ENCODE results near the gene SMYD2.

SMYD2 gene

GRCh38 chr1:214277704-214278635 lies 3.0 kb upstream of the SMYD2 start:
- TF ChIP-seq, protein P1, sequence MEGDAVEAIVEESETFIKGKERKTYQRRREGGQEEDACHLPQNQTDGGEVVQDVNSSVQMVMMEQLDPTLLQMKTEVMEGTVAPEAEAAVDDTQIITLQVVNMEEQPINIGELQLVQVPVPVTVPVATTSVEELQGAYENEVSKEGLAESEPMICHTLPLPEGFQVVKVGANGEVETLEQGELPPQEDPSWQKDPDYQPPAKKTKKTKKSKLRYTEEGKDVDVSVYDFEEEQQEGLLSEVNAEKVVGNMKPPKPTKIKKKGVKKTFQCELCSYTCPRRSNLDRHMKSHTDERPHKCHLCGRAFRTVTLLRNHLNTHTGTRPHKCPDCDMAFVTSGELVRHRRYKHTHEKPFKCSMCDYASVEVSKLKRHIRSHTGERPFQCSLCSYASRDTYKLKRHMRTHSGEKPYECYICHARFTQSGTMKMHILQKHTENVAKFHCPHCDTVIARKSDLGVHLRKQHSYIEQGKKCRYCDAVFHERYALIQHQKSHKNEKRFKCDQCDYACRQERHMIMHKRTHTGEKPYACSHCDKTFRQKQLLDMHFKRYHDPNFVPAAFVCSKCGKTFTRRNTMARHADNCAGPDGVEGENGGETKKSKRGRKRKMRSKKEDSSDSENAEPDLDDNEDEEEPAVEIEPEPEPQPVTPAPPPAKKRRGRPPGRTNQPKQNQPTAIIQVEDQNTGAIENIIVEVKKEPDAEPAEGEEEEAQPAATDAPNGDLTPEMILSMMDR (IDR thresholded peaks at IDR 0.05; ENCODE audit: poor library complexity, severe bottlenecking): no peak
- no peaks in the 10 kb centered on the region for H3K36me3 ChIP-seq (ENCODE audit: low read depth)
- no peaks in the 10 kb centered on the region for H3K4me1 ChIP-seq (ENCODE audit: insufficient read depth, poor library complexity, severe bottlenecking)
- no peak overlapping the region for H3K4me3 ChIP-seq (ENCODE audit: severe bottlenecking)
- no peak overlapping the region for H3K27ac ChIP-seq (ENCODE audit: poor library complexity, severe bottlenecking)
- H3K9me3 ChIP-seq (ENCODE audit: severe bottlenecking): no peaks in the 10 kb centered on the region
- no peak for ATAC-seq (ENCODE audit: low read depth)
- DNase-seq (ENCODE audit: low spot score): no peak
- H3K27me3 ChIP-seq (ENCODE audit: insufficient read depth, poor library complexity, severe bottlenecking): no peaks in the 10 kb centered on the region

- TF ChIP-seq, protein P1 (IDR thresholded peaks at IDR 0.05; ENCODE audit: poor library complexity, severe bottlenecking): no peak
- Histone ChIP-seq H3K36me3 (ENCODE audit: low read depth) (no peaks in the 10 kb centered on the region), H3K9me3 (ENCODE audit: severe bottlenecking) (no peaks in the 10 kb centered on the region), H3K27me3 (ENCODE audit: insufficient read depth, poor library complexity, severe bottlenecking) (no peaks in the 10 kb centered on the region), H3K4me1 (ENCODE audit: insufficient read depth, poor library complexity, severe bottlenecking) (no peaks in the 10 kb centered on the region), H3K27ac (ENCODE audit: poor library complexity, severe bottlenecking) (peak overlapping the region; percentile 85), H3K4me3 (ENCODE audit: severe bottlenecking) (peak overlapping the region; percentile 82)
- DNase-seq (ENCODE audit: low spot score) (no peak), ATAC-seq (ENCODE audit: low read depth) (peak; percentile 33)
Measured at GRCh38 chr1:214280386-214281020, 456 bp upstream of the SMYD2 start.

DNA sequence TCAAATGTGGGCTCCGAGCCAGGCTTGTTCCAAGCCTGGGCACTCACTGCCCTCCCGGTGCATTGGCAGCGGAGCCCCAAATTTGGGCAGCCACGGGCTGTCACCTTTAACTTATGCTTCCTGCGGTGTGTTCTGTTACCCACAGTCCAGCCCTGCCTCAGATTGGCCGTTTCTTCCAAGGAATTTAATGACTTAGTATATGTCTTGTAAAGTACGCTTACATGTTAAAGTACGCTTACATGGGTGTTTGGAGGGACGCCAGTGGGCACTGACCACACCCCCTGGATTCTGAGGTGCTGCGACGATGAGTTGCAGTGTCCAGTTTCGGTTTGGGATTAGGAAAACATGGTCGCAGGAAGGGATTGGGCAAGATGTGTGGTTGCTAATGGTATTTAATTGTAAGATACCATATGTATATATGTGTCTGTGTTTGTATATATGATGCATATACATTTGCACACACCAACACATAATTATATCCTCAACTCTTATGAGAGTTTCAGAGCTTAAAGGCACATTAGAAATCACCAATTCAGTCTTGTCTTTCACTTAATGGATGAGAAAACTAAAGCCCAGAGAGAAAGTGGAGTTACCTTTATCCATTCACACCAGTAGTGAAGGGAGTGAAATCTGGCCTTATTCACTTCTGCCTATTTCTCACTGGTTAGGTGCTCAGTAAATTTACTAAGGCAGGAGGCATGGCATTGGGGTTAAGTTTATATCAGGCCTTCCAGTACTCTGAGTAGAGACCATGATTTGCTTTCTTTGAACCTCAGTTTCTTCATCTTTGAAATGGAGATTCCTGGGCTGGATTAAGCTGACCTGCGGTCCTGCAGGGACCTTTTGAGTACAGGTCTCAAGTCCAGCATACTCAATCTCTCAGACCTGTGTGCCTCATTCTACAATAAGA lies 1.0 kb downstream of the SMYD2 start:
- no peak for DNase-seq (ENCODE audit: low spot score)
- ATAC-seq (ENCODE audit: low read depth): peak; percentile 58
- Histone ChIP-seq H3K9me3 (ENCODE audit: severe bottlenecking) (no peaks in the 10 kb centered on the region), H3K36me3 (ENCODE audit: low read depth) (no peaks in the 10 kb centered on the region), H3K4me3 (ENCODE audit: severe bottlenecking) (peak overlapping the region; percentile 82), H3K27ac (ENCODE audit: poor library complexity, severe bottlenecking) (peak overlapping the region; percentile 85), H3K4me1 (ENCODE audit: insufficient read depth, poor library complexity, severe bottlenecking) (no peaks in the 10 kb centered on the region), H3K27me3 (ENCODE audit: insufficient read depth, poor library complexity, severe bottlenecking) (no peaks in the 10 kb centered on the region)
- TF ChIP-seq, protein P1 (IDR thresholded peaks at IDR 0.05; ENCODE audit: poor library complexity, severe bottlenecking): no peak

DNA sequence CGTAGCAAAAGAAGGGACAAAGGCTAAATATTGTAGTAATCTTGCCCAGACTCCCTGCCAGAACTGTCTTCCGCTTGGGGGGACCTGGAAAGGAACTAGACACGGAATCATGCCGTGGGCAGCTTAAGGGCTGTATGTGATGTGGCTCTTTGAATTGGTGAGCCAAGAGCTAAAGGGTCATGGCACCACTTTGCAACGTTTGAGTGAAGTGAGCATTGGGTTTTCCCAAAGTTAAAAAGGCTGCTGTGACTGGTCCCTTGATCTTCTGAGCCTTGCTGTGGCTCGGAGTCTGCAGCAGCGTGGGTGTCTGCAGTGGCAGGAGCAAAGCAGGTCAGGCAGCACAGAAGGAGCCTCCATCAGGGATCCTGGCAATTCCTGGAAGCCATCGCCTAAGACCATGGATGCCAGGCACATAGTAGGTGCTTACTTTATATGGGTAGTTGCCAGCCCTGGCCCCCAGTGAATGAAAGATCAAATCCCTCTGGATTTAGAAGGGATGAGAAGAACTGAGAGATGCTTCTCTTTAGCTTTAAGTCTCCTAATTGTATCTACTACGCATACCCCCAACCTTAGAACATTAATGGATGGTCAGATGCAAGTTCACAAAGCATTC lies 1.8 kb downstream of the SMYD2 start:
- Histone ChIP-seq H3K4me3 (ENCODE audit: severe bottlenecking) (no peak overlapping the region), H3K9me3 (ENCODE audit: severe bottlenecking) (no peaks in the 10 kb centered on the region), H3K36me3 (ENCODE audit: low read depth) (no peaks in the 10 kb centered on the region), H3K27ac (ENCODE audit: poor library complexity, severe bottlenecking) (peak overlapping the region; percentile 85), H3K27me3 (ENCODE audit: insufficient read depth, poor library complexity, severe bottlenecking) (no peaks in the 10 kb centered on the region), H3K4me1 (ENCODE audit: insufficient read depth, poor library complexity, severe bottlenecking) (no peaks in the 10 kb centered on the region)
- TF ChIP-seq, protein P1 (IDR thresholded peaks at IDR 0.05; ENCODE audit: poor library complexity, severe bottlenecking): no peak
- ATAC-seq (ENCODE audit: low read depth): no peak
- no peak for DNase-seq (ENCODE audit: low spot score)
